Testis (tissue), 3 donors: Measurements from ENCODE around the gene RPA3. TPM values are rescaled to one million over a fixed set of nuclear protein-coding genes. Genes with fewer than 3 reads are reported as not detected.

Experiments used
- DNase-seq: peaks from one replicate; pipeline ENCODE4 v3.0.0-alpha.2; 2019
- H3K27ac ChIP-seq, 2 donors: fragments of 200-600 bp; sonication (generic); one replicate each; pipeline ENCODE4 v1.5.1; 2019
- H3K27me3 ChIP-seq: fragments of 200-600 bp; sonication (generic); one replicate; pipeline ENCODE4 v1.5.1; 2019
- H3K36me3 ChIP-seq: fragments of 200-600 bp; sonication (generic); one replicate; pipeline ENCODE4 v1.5.1; 2017; ENCODE audit warnings: low read depth; ENCODE audit errors: missing control alignments
- H3K4me1 ChIP-seq: fragments of 200-600 bp; sonication (generic); one replicate; pipeline ENCODE4 v1.5.1; 2019
- H3K4me3 ChIP-seq, 2 donors: fragments of 200-600 bp; sonication (generic); one replicate each; pipeline ENCODE4 v1.5.1; 2017 to 2019
- H3K9me3 ChIP-seq: fragments of 200-600 bp; sonication (generic); one replicate; pipeline ENCODE4 v1.5.1; 2017
- CTCF ChIP-seq, 3 experiments: fragments of 450-650 bp in 2 of 3; fragments of 200-600 bp in 1 of 3; sonication (generic) in 1 of 3; IDR thresholded peaks; one replicate each; pipeline ENCODE4 v1.5.1; 2016 to 2019; ENCODE audit warnings: antibody characterized with exemption in 3 of 3, mild to moderate bottlenecking in 2 of 3, moderate library complexity in 1 of 3
- POLR2A ChIP-seq: fragments of 450-650 bp; IDR thresholded peaks from one replicate; pipeline ENCODE4 v1.6.1; 2017; ENCODE audit warnings: antibody characterized with exemption, mild to moderate bottlenecking, moderate library complexity
- WGBS, 2 donors: methylation state at CpG; one replicate each; pipeline ENCODE4 v1.1.5; 2018; 5-methylcytosine and 5-hydroxymethylcytosine counted together
- intact Hi-C: fragments of 100-400 bp; cut with DNase I; formaldehyde crosslinking; loops from one replicate; pipeline ENCODE4 v1.15.1; 2023; ENCODE audit warnings: low total_unique reads
- polyA plus RNA-seq: library from polyadenylated mRNA; stranded (reverse); fragments of 350-450 nt; fragmentation: Illumina TruSeq; extraction: RNeasy Lipid Tissue Mini Kit (QIAGEN cat#74804); gene quantifications from one replicate; pipeline ENCODE4 v1.2.3, GENCODE V29; 2014; ENCODE audit warnings: low read depth, low replicate concordance; ENCODE audit not compliant: insufficient read depth
- total RNA-seq, 2 donors: library from RNA; depleted of rRNA; stranded (reverse); fragments of >200 nt; gene quantifications; one replicate each; pipeline ENCODE4 v1.2.3, GENCODE V29; 2016

RPA3 gene
- total and polyA plus RNA-seq, 3 donors from 2014 or later: 25.8 to 48.7 (median 40.6) TPM

- Histone ChIP-seq H3K36me3 (no peaks in the 10 kb centered on the region), H3K4me1 (no peaks in the 10 kb centered on the region), H3K4me3 (no peak overlapping the region), H3K27ac (no peak overlapping the region), H3K27me3 (no peaks in the 10 kb centered on the region), H3K9me3 (no peaks in the 10 kb centered on the region)
- intact Hi-C loops: no loop called here
- WGBS, 2 donors: 65 to 74% methylated on average over 1 of the region's 1 CpG
- no peak for DNase-seq
- TF ChIP-seq CTCF (IDR thresholded peaks at IDR 0.05) (no peak), POLR2A (no peak)
Measured at GRCh38 chr7:7628476-7628875, 89.9 kb downstream of the RPA3 start.

GRCh38 chr7:7620644-7621210 lies 97.7 kb downstream of the RPA3 start:
- Histone ChIP-seq H3K4me1 (no peaks in the 10 kb centered on the region), H3K36me3 (no peaks in the 10 kb centered on the region), H3K9me3 (no peaks in the 10 kb centered on the region), H3K27ac (no peak overlapping the region), H3K4me3 (no peak overlapping the region), H3K27me3 (no peaks in the 10 kb centered on the region)
- DNase-seq: no peak
- no peak for TF ChIP-seq CTCF (IDR thresholded peaks at IDR 0.05)
- no peak for TF ChIP-seq POLR2A
- intact Hi-C loops: no loop called here

- WGBS, 2 donors: 84 to 85% methylated on average over 1 of the region's 1 CpG
- Histone ChIP-seq H3K36me3 (no peaks in the 10 kb centered on the region), H3K9me3 (no peaks in the 10 kb centered on the region), H3K4me1 (no peaks in the 10 kb centered on the region), H3K4me3 (no peak overlapping the region), H3K27ac (no peak overlapping the region), H3K27me3 (no peaks in the 10 kb centered on the region)
- intact Hi-C loops: no loop called here
- no peak for DNase-seq
- no peak for TF ChIP-seq POLR2A
- no peak for TF ChIP-seq CTCF (IDR thresholded peaks at IDR 0.05)
Measured at GRCh38 chr7:7620236-7620635, 98.2 kb downstream of the RPA3 start.

- no peak for DNase-seq
- Histone ChIP-seq H3K4me1 (peaks cover 4% of the 10 kb centered on the region), H3K9me3 (no peaks in the 10 kb centered on the region), H3K27me3 (no peaks in the 10 kb centered on the region), H3K36me3 (no peaks in the 10 kb centered on the region), H3K4me3 (no peak overlapping the region), H3K27ac (no peak overlapping the region)
- WGBS, 2 donors: 46 to 56% methylated on average over 1 of the region's 1 CpG
- intact Hi-C loops: no loop called here
- TF ChIP-seq POLR2A (no peak), CTCF (IDR thresholded peaks at IDR 0.05) (no peak)
Measured at GRCh38 chr7:7618410-7618809, 100.0 kb downstream of the RPA3 start.

GRCh38 chr7:7617550-7617949 lies 100.9 kb downstream of the RPA3 start:
- Histone ChIP-seq H3K9me3 (no peaks in the 10 kb centered on the region), H3K4me3 (no peak overlapping the region), H3K27me3 (no peaks in the 10 kb centered on the region), H3K27ac (no peak overlapping the region), H3K4me1 (peaks cover 4% of the 10 kb centered on the region), H3K36me3 (no peaks in the 10 kb centered on the region)
- 56 to 62% methylated on average over 3 of the region's 3 CpGs for WGBS, 2 donors
- intact Hi-C loops: no loop called here
- no peak for DNase-seq
- TF ChIP-seq CTCF (IDR thresholded peaks at IDR 0.05) (no peak), POLR2A (no peak)
